Measurements from ENCODE around the gene RB1. TPM values are rescaled to one million over a fixed set of nuclear protein-coding genes. Genes with fewer than 3 reads are reported as not detected.

The RB1 gene
- total RNA-seq, 1 experiment from 2014 or later: 57.1 TPM

DNA sequence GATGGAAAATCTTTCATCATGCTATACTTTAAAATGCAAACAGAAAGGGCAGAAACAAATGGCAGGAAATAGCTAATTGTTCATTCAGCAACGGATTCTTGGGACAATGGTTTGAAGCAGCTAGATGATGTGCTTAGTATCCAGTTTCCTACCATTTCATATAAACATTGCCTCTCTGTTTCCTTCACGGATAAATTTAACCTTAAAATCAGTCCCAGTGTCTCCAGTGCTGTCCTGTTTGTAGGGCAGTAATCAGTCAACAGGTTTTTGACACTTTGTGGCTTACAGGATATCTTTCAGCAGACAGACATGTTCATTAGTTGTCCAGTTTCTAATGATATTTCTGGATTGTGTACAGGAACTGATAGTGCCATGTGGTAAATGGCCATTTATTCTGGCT, 24.7 kb upstream of the RB1 start:
- POLR2A ChIA-PET (ENCODE audit: low non-redundant PET): no interaction called here
- no peaks in the 10 kb centered on the region for H3K9me3 ChIP-seq (ENCODE audit: low read depth, low read length, poor library complexity, severe bottlenecking)
- no TSS peak for BruUV-seq (replicated peaks)
- CTCF ChIA-PET: no interaction called here
- H3K4me1 ChIP-seq (ENCODE audit: insufficient read depth, low read length, poor library complexity, severe bottlenecking): peaks cover 7% of the 10 kb centered on the region
- intact Hi-C loops (cut with micrococcal nuclease; ENCODE audit: unreplicated experiment): no loop called here
- H3K27ac ChIP-seq (ENCODE audit: low read depth, low read length, poor library complexity, severe bottlenecking): peak overlapping the region; percentile 9
- peak; percentile 45 for DNase-seq (ENCODE audit: low spot score)
- H3K4me3 ChIP-seq (ENCODE audit: low read depth, low read length, poor library complexity, severe bottlenecking): no peak overlapping the region
- H3K27me3 ChIP-seq (replicated peaks; ENCODE audit: insufficient read depth, low read depth, low read length, poor library complexity): no peaks in the 10 kb centered on the region
- no peaks in the 10 kb centered on the region for H3K36me3 ChIP-seq (ENCODE audit: insufficient read depth, low read length, poor library complexity, severe bottlenecking)
- TF ChIP-seq, protein P1, sequence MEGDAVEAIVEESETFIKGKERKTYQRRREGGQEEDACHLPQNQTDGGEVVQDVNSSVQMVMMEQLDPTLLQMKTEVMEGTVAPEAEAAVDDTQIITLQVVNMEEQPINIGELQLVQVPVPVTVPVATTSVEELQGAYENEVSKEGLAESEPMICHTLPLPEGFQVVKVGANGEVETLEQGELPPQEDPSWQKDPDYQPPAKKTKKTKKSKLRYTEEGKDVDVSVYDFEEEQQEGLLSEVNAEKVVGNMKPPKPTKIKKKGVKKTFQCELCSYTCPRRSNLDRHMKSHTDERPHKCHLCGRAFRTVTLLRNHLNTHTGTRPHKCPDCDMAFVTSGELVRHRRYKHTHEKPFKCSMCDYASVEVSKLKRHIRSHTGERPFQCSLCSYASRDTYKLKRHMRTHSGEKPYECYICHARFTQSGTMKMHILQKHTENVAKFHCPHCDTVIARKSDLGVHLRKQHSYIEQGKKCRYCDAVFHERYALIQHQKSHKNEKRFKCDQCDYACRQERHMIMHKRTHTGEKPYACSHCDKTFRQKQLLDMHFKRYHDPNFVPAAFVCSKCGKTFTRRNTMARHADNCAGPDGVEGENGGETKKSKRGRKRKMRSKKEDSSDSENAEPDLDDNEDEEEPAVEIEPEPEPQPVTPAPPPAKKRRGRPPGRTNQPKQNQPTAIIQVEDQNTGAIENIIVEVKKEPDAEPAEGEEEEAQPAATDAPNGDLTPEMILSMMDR (conservative IDR thresholded peaks at IDR 0.05; ENCODE audit: low read depth, low read length): no peak
- no peak for TF ChIP-seq EZH2 (IDR thresholded peaks at IDR 0.05; ENCODE audit: borderline replicate concordance, low read depth, low read length, poor library complexity, severe bottlenecking)

DNA sequence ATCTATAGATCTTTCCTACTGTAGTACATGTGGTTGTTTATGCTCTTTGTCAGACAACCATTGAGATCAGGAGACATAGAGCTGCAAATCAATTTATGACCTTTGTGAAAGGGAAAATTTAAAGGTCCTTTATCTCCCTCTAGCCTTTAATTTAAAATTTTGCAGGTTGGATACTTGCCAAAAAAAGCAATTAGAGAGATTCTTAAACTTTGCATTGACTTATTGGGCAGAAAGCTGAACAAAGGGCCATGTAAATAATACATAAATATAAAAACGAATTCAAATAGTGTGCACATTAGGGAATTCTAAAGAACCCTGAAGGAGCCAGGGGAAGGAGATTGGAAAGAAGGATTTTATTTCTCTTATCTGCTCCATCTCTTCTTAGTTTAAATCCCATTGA, 22.0 kb upstream of the RB1 start:
- CTCF ChIA-PET: no interaction called here
- Histone ChIP-seq H3K27ac (ENCODE audit: low read depth, low read length, poor library complexity, severe bottlenecking) (no peak overlapping the region), H3K4me3 (ENCODE audit: low read depth, low read length, poor library complexity, severe bottlenecking) (no peak overlapping the region), H3K9me3 (ENCODE audit: low read depth, low read length, poor library complexity, severe bottlenecking) (no peaks in the 10 kb centered on the region), H3K36me3 (ENCODE audit: insufficient read depth, low read length, poor library complexity, severe bottlenecking) (no peaks in the 10 kb centered on the region), H3K27me3 (replicated peaks; ENCODE audit: insufficient read depth, low read depth, low read length, poor library complexity) (no peaks in the 10 kb centered on the region), H3K4me1 (ENCODE audit: insufficient read depth, low read length, poor library complexity, severe bottlenecking) (peaks cover 7% of the 10 kb centered on the region)
- no TSS peak for BruUV-seq (replicated peaks)
- no peak for DNase-seq (ENCODE audit: low spot score)
- intact Hi-C loops (cut with micrococcal nuclease; ENCODE audit: unreplicated experiment): no loop called here
- POLR2A ChIA-PET (ENCODE audit: low non-redundant PET): no interaction called here
- TF ChIP-seq EZH2 (IDR thresholded peaks at IDR 0.05; ENCODE audit: borderline replicate concordance, low read depth, low read length, poor library complexity, severe bottlenecking): no peak
- TF ChIP-seq, protein P1 (conservative IDR thresholded peaks at IDR 0.05; ENCODE audit: low read depth, low read length): no peak

DNA sequence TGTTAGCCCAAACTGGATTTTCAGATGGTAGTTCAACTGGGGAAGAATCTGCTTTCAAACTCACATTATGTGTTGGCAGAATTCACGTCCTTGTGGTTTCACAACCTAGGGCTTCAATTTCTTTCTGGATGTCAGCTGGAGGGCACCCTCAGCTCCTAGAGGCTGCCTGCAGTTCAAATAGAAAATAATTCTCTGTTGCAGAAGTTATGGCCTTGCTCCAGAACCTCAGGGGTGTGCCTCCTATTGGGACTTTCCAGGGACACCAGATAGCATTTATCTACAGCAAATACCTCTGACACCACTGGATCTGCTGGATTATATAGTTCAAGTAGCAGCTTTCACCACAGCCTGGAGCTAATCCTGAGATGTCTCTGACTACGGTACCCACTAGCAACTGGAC, 11.8 kb upstream of the RB1 start:
- H3K4me1 ChIP-seq (ENCODE audit: insufficient read depth, low read length, poor library complexity, severe bottlenecking): no peaks in the 10 kb centered on the region
- intact Hi-C loops (cut with micrococcal nuclease; ENCODE audit: unreplicated experiment): no loop called here
- ChIA-PET POLR2A (ENCODE audit: low non-redundant PET) (no interaction called here), CTCF (no interaction called here)
- H3K27ac ChIP-seq (ENCODE audit: low read depth, low read length, poor library complexity, severe bottlenecking): no peak overlapping the region
- H3K27me3 ChIP-seq (replicated peaks; ENCODE audit: insufficient read depth, low read depth, low read length, poor library complexity): no peaks in the 10 kb centered on the region
- H3K36me3 ChIP-seq (ENCODE audit: insufficient read depth, low read length, poor library complexity, severe bottlenecking): no peaks in the 10 kb centered on the region
- no peak for TF ChIP-seq EZH2 (IDR thresholded peaks at IDR 0.05; ENCODE audit: borderline replicate concordance, low read depth, low read length, poor library complexity, severe bottlenecking)
- TF ChIP-seq, protein P1 (conservative IDR thresholded peaks at IDR 0.05; ENCODE audit: low read depth, low read length): no peak
- H3K4me3 ChIP-seq (ENCODE audit: low read depth, low read length, poor library complexity, severe bottlenecking): no peak overlapping the region
- no peak for DNase-seq (ENCODE audit: low spot score)
- H3K9me3 ChIP-seq (ENCODE audit: low read depth, low read length, poor library complexity, severe bottlenecking): no peaks in the 10 kb centered on the region
- no TSS peak for BruUV-seq (replicated peaks)

Data from A673 (cell line).